ENCODE data around the gene SEPTIN5. TPM values are rescaled to one million over a fixed set of nuclear protein-coding genes. Genes with fewer than 3 reads are reported as not detected.

SEPTIN5 gene
- total RNA-seq, 2 experiments from 2014 or later = not detected

GRCh38 chr22:19759427-19760057, 45.2 kb downstream of the SEPTIN5 start:
- peaks cover 24% of the 10 kb centered on the region for H3K4me1 ChIP-seq (ENCODE audit: insufficient read depth, low read length, poor library complexity, severe bottlenecking)
- H3K9me3 ChIP-seq (ENCODE audit: low read length) = no peaks in the 10 kb centered on the region
- intact Hi-C loops (cut with micrococcal nuclease; ENCODE audit: unreplicated experiment) = no loop called here
- BruUV-seq (replicated peaks) = no TSS peak
- no peaks in the 10 kb centered on the region for H3K79me2 ChIP-seq (ENCODE audit: insufficient read depth, low read depth, low read length)
- ChIA-PET POLR2A (no interaction called here), CTCF (ENCODE audit: unreplicated experiment) (no interaction called here)
- no peaks in the 10 kb centered on the region for H3K36me3 ChIP-seq (ENCODE audit: insufficient read depth, low read length)
- H4K20me1 ChIP-seq (ENCODE audit: insufficient read depth, low read length) = no peaks in the 10 kb centered on the region
- H3K4me3 ChIP-seq (ENCODE audit: low read depth, low read length, poor library complexity, severe bottlenecking) = no peak overlapping the region
- H3K4me2 ChIP-seq (ENCODE audit: low read length) = no peak overlapping the region
- no peak overlapping the region for H2AFZ ChIP-seq (ENCODE audit: low read length)
- DNase-seq (ENCODE audit: low spot score) = no peak
- no peak for TF ChIP-seq EZH2phosphoT487 (IDR thresholded peaks at IDR 0.05; ENCODE audit: borderline replicate concordance, low read depth, low read length)
- TF ChIP-seq, protein P1, sequence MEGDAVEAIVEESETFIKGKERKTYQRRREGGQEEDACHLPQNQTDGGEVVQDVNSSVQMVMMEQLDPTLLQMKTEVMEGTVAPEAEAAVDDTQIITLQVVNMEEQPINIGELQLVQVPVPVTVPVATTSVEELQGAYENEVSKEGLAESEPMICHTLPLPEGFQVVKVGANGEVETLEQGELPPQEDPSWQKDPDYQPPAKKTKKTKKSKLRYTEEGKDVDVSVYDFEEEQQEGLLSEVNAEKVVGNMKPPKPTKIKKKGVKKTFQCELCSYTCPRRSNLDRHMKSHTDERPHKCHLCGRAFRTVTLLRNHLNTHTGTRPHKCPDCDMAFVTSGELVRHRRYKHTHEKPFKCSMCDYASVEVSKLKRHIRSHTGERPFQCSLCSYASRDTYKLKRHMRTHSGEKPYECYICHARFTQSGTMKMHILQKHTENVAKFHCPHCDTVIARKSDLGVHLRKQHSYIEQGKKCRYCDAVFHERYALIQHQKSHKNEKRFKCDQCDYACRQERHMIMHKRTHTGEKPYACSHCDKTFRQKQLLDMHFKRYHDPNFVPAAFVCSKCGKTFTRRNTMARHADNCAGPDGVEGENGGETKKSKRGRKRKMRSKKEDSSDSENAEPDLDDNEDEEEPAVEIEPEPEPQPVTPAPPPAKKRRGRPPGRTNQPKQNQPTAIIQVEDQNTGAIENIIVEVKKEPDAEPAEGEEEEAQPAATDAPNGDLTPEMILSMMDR (conservative IDR thresholded peaks at IDR 0.05; ENCODE audit: low read length) = no peak
- no peaks in the 10 kb centered on the region for H3K9me2 ChIP-seq (ENCODE audit: insufficient read depth, low read length)
- H3K27ac ChIP-seq (ENCODE audit: low read depth, low read length, poor library complexity, severe bottlenecking) = no peak overlapping the region

DNA sequence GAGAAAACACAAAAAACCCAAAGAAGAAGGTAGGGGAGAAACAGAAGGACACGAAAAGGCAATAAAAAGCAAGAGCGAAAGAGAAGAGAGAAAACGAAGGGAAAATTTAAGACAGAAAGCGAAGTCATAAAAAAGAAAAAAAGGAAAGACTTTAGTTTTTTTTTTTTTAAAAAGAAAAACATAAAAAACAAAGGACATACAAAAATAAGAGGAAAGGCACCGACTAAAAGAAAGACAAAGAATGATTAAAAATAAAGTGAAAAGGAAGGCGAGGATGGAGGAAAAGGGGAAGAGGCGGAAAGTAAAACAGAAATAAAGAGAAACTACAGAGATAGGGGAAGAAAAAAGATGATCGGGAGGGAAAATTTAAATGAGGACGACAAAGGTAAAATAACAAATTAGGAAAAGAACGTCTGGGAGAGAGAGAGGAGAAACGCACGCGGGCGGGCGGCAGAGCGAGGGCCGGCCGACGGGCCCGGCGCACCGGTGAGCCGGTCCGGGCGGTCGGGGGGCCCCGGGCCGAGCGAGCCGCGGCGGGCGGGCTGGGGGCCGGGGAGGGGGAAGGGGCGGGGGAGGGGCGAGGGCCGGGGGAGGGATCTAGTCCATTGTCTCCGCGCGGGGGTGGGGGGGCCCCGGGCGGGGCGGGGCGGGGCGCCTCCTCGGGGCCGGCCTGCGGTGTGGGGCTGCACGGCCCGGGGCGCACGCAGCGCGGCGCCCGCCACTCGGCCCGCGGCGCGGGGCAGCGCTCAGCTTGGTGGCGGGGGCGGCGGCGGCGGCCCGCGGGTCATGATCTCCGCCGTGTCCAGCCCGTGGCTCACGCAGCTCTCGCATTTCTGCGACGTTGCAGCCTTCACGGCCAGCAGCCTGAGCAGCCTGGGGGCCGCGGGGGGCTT, 46.0 kb downstream of the SEPTIN5 start, which contains the start of gene TBX1:
TSS of gene TBX1 (plus strand) at position 721 of the 893 bp plus-strand sequence. CDS start at position 787, 66 bp downstream.
- Histone ChIP-seq H3K9me2 (ENCODE audit: insufficient read depth, low read length) (no peaks in the 10 kb centered on the region), H3K9me3 (ENCODE audit: low read length) (no peaks in the 10 kb centered on the region), H3K4me2 (ENCODE audit: low read length) (no peak within 1 kb of the TSS), H3K27ac (ENCODE audit: low read depth, low read length, poor library complexity, severe bottlenecking) (no peak within 1 kb of the TSS), H3K4me1 (ENCODE audit: insufficient read depth, low read length, poor library complexity, severe bottlenecking) (peaks cover 24% of the 10 kb centered on the region), H3K79me2 (ENCODE audit: insufficient read depth, low read depth, low read length) (no peaks in the 10 kb centered on the region), H4K20me1 (ENCODE audit: insufficient read depth, low read length) (no peaks in the 10 kb centered on the region), H3K36me3 (ENCODE audit: insufficient read depth, low read length) (no peaks in the 10 kb centered on the region), H3K4me3 (ENCODE audit: low read depth, low read length, poor library complexity, severe bottlenecking) (no peak within 1 kb of the TSS), H2AFZ (ENCODE audit: low read length) (no peak within 1 kb of the TSS)
- CTCF ChIA-PET (ENCODE audit: unreplicated experiment) = no interaction called here
- TF ChIP-seq EZH2phosphoT487 (IDR thresholded peaks at IDR 0.05; ENCODE audit: borderline replicate concordance, low read depth, low read length) = 0 out of 2 replicates have a peak, but pooled peaks have one; percentile 90
- TF ChIP-seq, protein P1 (conservative IDR thresholded peaks at IDR 0.05; ENCODE audit: low read length) = no peak
- intact Hi-C loops (cut with micrococcal nuclease; ENCODE audit: unreplicated experiment) = no loop called here
- POLR2A ChIA-PET = no interaction called here
- BruUV-seq (replicated peaks) = no TSS peak
- DNase-seq (ENCODE audit: low spot score) = no peak
